DMS53 (cell line): ENCODE data around the gene TAS1R3.
"Not testable (repeated sequence)": the region's sequence is repeated elsewhere in the genome, so short reads cannot be mapped to it uniquely, and the experiment has no call there.

Experiments used
- DNase-seq: peaks from one replicate; lab custom pipeline; 2025; lab: John Stamatoyannopoulos, UW

Gene TAS1R3

DNA sequence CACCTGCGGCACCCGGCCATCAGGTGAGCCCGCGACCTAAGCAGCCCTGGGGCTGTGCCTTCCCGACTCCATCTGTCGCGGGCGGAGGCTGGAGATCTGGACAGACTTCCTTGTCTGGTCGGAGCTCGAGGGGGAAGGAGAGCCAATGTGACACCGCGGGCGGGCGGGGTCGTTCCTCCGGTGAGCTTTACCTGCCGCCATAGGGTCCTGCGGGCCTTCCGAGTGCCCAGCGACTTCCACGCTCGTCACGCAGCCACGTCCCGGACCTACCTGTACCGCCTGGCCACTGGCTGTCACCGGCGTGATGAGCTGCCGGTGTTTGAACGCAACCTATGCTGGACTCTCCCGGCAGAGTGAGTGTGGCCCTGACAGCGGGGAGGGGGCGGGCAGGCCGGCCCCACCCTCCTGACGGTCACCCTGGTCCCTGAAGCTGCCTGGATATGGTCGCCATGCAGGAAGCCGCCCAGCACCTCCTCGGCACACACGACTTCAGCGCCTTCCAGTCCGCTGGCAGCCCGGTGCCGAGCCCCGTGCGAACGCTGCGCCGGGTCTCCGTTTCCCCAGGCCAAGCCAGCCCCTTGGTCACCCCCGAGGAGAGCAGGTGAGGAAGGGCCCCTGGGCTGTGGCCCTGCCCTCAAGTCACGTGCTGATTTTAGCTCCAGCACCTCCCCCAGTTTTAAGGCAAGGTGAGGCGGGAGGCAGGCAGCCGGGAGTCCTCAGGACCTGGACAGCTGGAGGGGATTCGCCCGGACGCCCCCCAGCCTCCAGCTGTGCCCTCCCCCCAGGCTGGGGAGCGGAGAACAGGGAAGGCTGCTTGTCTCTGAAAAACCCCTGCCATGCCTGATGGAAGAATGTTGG is 21.6 kb upstream of the TAS1R3 start:
- peak; percentile 86 for DNase-seq

- DNase-seq, result peak; percentile 47
Measured at GRCh38 chr1:1310109-1310385, 21.0 kb upstream of the TAS1R3 start.

GRCh38 chr1:1310476-1311053 is 20.5 kb upstream of the TAS1R3 start:
- peak; percentile 36 for DNase-seq

DNA sequence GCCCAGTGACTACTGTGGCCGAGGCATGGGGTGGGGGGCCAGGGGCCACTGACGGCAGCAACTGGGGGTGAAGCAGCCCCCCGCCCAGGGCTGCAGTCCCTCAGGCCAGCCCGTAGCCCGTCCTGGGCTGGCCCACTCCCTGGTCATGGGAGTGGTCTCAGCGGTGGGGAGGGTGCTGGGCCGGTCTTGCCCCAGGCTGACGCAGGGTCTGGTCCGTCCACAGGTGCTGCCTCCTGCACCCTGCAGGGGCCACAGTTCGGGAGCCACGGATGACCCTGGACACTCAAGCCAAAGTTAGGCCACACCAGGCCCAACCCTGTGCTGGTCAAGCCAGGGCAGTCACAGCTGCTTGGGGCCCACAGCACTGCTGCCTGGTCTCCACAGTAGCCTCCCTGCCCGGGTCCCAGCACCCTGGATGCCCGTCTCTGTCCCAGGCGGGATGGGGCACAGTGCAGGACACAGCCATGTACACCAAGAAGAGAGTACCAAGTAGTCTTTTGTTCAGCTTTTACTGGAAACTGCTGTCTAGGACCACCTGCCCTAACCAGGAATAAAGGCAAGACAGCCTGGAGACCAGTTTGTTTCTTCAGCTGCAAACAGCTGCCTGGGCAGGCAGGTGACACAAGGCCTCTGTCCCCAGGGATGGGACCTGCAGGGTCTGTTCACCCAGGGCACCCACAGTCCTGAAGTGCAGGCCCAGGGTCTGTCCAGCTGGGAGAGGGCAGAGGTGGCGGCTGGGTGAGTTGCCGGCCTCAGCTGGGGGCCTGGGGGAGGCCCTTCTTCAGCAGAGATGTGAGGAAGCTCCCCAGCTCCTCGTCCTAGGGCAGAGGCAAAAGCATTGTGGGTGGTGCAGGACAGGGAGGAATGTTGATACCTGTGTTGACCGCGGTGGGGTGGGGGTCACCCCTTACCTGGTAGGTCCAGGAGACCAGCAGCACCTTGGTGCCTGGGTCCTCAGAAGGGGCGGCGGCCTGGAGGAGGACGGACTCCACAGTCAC is 19.7 kb upstream of the TAS1R3 start:
- DNase-seq, result peak; percentile 45

DNA sequence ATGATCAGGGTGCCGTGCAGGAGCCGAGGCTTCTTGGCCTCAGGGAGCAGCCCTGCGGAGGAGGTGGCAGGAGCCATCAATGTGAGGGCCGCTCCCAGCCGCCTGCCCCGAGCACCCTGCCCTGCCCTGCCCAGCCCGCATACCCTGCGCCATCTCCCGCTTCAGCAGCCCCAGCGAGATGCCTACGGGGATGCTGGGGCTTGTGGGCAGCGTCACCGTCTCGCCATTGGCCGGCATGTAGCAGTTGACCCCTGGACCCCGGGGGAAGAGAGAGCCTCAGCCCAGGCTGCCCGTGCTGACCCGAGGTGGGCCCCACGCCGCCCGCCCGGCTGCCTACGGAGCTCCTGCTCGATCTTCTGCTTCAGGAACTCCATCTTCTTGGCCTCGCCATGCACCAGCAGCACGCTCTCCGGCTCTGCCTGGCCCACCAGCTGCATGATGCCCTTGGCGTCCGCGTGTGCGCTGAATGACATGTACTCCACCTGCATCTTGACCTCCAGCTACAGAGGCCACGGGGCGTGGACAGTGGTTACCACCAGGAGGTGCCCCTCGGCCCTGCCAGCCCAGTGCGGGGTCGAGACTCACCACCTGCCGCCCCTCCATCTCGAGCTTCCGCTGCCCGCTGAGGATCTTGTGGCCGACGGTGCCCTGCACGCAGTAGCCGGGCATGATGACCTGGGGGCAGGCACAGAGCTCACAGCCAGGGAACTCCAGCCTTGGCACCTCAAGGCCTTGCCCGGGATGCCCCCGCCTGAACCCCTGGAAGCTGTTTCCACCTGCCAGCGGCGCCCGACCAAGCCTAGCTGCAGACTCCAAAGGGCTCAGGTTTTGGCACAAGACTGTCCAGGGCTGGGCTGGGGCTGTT is 18.4 kb upstream of the TAS1R3 start:
- DNase-seq, result no peak

DNA sequence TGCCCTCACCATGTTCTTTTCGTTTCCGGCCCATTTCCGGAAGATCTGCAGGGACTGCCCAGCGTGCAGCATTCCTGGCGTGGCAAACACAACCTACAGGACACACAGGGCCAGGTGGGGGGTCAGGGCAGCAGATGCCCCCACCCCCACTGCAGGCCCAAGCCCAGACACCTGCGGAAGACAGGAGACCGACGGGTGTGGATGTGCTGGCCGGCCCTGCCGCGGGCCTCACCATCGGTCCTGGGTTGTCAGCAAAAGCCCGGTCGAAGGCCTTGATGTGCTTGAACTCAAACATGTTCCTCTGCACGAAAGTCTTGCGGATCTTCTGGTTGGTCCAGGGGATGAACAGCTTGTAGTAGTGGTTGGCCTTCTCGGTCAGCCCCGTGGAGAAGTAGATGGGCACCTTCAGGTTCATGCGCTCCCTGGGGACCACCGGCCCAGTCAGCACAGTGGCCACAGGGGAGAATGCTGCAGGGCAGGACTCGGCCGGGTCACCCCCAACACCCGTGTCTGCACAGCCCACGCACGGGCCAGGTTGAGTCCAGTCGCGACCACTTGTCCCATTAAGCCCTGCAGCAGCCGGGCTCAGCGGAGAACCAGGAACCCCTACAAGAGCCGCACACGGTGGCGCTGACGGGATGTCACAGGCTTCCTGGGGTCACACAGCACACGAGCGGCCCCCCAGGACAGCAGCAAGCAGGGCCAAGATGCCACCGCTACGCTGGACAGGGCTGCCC is 17.4 kb upstream of the TAS1R3 start:
- no peak for DNase-seq

DNA sequence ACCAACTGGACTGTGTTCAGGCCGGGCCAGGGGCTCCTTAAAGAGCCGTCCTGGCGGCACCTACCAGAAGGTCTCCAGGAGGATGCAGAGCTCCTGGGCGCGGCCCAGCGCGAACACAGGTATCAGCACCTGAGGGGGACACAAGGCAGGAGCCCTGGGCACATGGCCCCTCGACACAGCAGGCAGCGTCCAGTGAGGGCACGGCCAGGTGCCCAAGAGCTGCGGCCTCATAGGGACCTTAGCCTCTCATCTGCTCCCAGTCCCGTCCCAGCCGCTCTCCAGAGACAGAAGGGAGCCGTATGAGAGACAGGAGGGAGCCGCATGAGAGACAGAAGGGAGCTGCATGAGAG is 16.9 kb upstream of the TAS1R3 start:
- no peak for DNase-seq

DNA sequence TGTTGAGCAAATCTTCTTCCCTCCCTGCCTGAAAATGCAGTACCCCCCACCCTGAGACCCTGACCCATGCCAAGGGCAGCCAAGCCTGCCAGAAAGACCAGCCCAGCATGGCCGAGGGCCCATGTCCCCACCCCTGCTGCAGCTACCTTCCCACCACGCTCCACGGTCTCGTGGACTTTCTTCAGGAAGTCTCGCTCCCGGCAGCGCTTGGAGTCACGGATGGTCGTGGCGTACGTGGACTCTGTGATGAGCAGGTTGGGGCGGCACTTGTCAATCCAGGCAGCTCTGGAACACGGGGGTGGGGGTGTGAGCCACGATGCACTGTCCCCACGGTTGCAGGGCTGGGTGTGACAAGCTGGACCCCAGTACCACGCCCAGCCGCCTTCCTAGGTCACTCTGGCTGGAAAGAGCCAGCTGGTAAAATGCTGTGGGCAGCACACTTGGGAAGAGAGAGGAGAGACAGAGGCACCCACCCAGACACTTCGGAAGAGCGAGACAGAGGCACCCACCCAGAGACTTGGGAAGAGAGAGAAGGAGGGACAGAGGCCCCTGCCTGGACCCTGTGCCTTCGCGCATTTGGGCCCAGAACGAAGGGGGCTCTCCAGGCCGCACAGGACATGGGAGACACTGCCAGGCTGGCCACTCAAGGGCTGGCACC is 16.3 kb upstream of the TAS1R3 start:
- no peak for DNase-seq

GRCh38 chr1:1315435-1315954 is 15.6 kb upstream of the TAS1R3 start:
- DNase-seq, result no peak

DNA sequence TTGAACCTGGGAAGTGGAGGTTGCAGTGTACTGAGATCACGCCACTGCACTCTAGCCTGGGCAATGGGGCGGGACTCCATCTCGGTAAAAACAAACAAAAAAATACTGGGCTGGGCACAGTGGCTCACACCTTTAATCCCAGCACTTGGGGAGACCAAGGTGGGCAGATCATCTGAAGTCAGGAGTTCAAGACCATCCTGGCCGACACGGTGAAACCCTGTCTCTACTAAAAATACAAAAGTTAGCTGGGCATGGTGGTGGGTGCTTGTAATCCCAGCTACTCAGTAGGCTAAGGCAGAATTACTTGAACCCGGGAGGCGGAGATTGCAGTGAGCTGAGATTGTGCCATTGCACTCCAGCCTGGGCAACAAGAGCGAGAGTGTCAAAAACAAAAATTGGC is 14.9 kb upstream of the TAS1R3 start:
- not testable (repeated sequence) for DNase-seq

- DNase-seq, result no peak
Measured at GRCh38 chr1:1317420-1317819, 13.7 kb upstream of the TAS1R3 start.

- peak; percentile 97 for DNase-seq
Measured at GRCh38 chr1:1318131-1318652, 12.9 kb upstream of the TAS1R3 start.

DNA sequence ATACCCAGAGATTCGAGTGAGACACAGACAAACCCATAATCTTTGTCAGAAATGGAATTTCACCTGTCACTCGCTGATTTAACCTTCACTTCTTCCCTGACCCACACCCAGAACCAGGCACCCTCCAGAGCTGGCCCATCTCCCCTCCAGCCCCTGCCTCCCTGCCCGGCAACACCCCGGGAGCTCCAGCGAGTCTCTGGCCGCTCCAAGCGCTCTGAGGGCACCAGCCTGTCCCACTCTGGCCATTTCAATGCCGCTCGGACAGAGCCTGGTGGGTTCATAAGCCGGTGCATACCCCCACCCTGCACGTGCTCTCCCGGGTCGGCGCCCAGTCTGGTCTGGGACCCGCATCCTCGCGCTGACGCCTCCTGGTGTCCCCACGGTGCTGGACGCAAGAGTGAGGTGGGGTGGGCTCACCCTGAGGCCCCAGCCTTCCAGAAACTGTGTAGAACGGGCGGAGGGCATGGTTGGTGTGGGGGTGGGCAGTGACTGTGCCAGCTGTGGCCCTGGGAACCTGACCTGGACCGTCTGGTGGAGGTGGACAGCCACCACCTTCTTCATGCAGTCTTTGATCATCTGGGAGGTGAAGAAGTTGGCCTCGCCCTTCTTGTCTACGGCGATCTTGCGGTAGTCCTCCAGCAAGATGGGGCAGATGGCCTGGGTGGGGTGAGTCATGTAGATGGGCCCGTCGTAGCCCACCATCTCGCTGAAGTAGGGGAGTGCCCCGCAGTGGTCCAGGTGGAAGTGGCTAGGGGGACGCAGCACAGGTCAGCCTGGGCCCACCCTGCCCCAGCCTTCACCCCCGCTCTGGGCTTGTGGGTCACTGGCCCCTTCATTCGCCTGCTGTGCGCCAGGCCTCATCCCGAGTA is 12.1 kb upstream of the TAS1R3 start:
- DNase-seq, result no peak

GRCh38 chr1:1319646-1319941 is 11.5 kb upstream of the TAS1R3 start:
- DNase-seq, result peak; percentile 43

- DNase-seq, result no peak
Measured at GRCh38 chr1:1320666-1321448, 10.2 kb upstream of the TAS1R3 start.

DNA sequence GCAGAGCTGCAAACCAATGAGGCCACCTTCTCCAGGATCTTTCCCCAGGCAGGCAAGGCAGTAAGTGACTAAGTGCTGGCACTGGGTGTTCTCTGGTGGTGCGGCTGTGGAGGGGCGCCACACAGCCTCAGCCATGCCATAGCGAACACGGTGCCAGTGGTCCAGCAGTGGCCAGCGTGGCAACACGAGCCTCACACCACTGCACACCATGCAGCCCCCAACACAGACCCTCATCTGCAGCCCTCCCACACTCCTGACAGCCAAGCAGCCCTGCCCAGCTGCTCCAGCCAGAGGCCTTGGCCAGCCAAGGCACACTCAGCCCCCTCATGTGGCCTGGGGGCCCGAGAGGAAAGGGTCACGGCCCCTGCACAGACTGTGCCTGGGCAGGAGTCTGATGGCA is 9.6 kb upstream of the TAS1R3 start:
- DNase-seq, result no peak

DNA sequence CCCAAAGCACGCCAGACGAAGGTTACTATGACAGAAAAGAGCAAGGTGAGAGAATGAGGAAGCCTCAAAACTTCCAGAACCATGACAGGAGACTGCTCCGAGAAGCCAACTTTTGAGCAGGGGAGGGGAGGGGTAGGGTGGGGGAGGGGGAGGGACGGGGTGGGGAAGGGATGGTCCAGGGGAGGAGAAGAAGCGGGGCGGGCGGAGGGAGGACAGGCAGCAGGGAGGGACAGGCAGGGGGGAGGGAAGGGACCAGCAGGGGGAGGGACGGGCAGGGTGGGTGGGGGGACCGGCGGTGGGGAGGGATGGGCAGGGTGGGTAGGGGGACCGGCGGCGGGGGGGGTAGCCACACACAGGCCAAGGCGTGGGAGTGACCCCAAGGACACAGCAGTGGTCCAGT is 8.7 kb upstream of the TAS1R3 start:
- no peak for DNase-seq

GRCh38 chr1:1322952-1323351 is 8.1 kb upstream of the TAS1R3 start:
- DNase-seq, result no peak
